Measurements from ENCODE around the gene TLE3. TPM values are rescaled to one million over a fixed set of nuclear protein-coding genes. Genes with fewer than 3 reads are reported as not detected.

TLE3 gene
- total and polyA plus RNA-seq, 2 of the 13 experiments (the other 11 are each of a cell fraction or from before 2014, with no cell fraction given): 11.9 to 13.8 TPM

DNA sequence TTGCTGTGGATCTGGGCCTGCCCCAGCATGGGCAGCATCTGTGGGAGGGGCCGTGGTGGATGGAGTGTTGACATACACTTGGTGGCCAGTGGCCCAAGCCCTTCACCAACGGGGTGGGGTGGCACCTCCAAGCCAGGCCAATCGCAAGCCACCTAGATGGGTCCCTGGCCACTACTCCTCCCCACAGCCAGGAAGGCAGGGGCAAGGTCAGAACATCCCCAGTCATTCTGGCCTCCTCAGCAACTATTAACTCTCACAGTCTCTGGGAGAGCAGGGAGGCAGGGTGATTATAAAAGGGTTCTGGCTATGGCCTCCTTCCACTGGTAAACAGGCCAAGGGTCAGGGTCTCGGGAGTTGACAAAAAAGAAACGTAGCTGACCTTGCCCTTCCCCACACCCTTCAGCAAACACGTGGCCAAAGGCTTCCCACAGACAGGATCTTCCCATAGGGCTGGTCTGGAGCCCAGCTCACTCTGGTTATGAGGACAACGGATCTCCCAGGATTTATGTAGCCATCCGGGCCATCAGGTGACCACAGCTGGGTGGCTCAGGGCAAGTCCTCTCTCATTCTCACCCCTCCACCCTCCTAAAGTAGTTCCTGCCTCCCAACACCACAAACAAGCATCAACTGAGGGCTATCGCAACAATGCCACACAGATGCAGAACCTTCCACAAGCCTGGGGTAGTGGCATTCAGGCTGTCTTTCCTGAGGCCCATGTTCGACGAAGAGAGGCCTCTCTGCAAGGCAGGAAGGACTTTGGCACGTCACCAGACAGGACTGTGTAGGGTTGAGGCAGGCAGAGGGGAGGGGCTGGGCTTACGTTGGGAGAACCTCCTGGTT is 18.9 kb downstream of the TLE3 start (continued):
- TF ChIP-seq, protein P1, sequence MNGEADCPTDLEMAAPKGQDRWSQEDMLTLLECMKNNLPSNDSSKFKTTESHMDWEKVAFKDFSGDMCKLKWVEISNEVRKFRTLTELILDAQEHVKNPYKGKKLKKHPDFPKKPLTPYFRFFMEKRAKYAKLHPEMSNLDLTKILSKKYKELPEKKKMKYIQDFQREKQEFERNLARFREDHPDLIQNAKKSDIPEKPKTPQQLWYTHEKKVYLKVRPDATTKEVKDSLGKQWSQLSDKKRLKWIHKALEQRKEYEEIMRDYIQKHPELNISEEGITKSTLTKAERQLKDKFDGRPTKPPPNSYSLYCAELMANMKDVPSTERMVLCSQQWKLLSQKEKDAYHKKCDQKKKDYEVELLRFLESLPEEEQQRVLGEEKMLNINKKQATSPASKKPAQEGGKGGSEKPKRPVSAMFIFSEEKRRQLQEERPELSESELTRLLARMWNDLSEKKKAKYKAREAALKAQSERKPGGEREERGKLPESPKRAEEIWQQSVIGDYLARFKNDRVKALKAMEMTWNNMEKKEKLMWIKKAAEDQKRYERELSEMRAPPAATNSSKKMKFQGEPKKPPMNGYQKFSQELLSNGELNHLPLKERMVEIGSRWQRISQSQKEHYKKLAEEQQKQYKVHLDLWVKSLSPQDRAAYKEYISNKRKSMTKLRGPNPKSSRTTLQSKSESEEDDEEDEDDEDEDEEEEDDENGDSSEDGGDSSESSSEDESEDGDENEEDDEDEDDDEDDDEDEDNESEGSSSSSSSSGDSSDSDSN (CRISPR knock-in tag; IDR thresholded peaks at IDR 0.05): peak; percentile 62
- TF ChIP-seq MAZ (IDR thresholded peaks at IDR 0.05; ENCODE audit: borderline replicate concordance, low read depth, low read length): no peak
- peak; percentile 79 for TF ChIP-seq MAZ (CRISPR knock-in tag; IDR thresholded peaks at IDR 0.05; ENCODE audit: low read depth)
- TF ChIP-seq, protein P2, sequence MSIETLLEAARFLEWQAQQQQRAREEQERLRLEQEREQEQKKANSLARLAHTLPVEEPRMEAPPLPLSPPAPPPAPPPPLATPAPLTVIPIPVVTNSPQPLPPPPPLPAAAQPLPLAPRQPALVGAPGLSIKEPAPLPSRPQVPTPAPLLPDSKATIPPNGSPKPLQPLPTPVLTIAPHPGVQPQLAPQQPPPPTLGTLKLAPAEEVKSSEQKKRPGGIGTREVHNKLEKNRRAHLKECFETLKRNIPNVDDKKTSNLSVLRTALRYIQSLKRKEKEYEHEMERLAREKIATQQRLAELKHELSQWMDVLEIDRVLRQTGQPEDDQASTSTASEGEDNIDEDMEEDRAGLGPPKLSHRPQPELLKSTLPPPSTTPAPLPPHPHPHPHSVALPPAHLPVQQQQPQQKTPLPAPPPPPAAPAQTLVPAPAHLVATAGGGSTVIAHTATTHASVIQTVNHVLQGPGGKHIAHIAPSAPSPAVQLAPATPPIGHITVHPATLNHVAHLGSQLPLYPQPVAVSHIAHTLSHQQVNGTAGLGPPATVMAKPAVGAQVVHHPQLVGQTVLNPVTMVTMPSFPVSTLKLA (IDR thresholded peaks at IDR 0.05): peak; percentile 52
- peak; percentile 50; the same call in 1 of the 2 replicates for TF ChIP-seq FOXC1 (CRISPR knock-in tag; IDR thresholded peaks at IDR 0.05; ENCODE audit: borderline replicate concordance)
- no peak for TF ChIP-seq ZNF546 (CRISPR knock-in tag; conservative IDR thresholded peaks at IDR 0.05)
- TF ChIP-seq, protein P3, sequence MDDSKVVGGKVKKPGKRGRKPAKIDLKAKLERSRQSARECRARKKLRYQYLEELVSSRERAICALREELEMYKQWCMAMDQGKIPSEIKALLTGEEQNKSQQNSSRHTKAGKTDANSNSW (CRISPR knock-in tag; IDR thresholded peaks at IDR 0.05; ENCODE audit: borderline replicate concordance): no peak
- TF ChIP-seq, protein P4, sequence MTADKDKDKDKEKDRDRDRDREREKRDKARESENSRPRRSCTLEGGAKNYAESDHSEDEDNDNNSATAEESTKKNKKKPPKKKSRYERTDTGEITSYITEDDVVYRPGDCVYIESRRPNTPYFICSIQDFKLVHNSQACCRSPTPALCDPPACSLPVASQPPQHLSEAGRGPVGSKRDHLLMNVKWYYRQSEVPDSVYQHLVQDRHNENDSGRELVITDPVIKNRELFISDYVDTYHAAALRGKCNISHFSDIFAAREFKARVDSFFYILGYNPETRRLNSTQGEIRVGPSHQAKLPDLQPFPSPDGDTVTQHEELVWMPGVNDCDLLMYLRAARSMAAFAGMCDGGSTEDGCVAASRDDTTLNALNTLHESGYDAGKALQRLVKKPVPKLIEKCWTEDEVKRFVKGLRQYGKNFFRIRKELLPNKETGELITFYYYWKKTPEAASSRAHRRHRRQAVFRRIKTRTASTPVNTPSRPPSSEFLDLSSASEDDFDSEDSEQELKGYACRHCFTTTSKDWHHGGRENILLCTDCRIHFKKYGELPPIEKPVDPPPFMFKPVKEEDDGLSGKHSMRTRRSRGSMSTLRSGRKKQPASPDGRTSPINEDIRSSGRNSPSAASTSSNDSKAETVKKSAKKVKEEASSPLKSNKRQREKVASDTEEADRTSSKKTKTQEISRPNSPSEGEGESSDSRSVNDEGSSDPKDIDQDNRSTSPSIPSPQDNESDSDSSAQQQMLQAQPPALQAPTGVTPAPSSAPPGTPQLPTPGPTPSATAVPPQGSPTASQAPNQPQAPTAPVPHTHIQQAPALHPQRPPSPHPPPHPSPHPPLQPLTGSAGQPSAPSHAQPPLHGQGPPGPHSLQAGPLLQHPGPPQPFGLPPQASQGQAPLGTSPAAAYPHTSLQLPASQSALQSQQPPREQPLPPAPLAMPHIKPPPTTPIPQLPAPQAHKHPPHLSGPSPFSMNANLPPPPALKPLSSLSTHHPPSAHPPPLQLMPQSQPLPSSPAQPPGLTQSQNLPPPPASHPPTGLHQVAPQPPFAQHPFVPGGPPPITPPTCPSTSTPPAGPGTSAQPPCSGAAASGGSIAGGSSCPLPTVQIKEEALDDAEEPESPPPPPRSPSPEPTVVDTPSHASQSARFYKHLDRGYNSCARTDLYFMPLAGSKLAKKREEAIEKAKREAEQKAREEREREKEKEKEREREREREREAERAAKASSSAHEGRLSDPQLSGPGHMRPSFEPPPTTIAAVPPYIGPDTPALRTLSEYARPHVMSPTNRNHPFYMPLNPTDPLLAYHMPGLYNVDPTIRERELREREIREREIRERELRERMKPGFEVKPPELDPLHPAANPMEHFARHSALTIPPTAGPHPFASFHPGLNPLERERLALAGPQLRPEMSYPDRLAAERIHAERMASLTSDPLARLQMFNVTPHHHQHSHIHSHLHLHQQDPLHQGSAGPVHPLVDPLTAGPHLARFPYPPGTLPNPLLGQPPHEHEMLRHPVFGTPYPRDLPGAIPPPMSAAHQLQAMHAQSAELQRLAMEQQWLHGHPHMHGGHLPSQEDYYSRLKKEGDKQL (CRISPR knock-in tag; IDR thresholded peaks at IDR 0.05; ENCODE audit: low read depth): peak; percentile 91
- peak; percentile 87 for TF ChIP-seq ZNF761 (CRISPR knock-in tag; conservative IDR thresholded peaks at IDR 0.05)
- TF ChIP-seq, protein P5, sequence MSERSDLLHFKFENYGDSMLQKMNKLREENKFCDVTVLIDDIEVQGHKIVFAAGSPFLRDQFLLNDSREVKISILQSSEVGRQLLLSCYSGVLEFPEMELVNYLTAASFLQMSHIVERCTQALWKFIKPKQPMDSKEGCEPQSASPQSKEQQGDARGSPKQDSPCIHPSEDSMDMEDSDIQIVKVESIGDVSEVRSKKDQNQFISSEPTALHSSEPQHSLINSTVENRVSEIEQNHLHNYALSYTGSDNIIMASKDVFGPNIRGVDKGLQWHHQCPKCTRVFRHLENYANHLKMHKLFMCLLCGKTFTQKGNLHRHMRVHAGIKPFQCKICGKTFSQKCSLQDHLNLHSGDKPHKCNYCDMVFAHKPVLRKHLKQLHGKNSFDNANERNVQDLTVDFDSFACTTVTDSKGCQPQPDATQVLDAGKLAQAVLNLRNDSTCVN (CRISPR knock-in tag; IDR thresholded peaks at IDR 0.05; ENCODE audit: borderline replicate concordance): no peak; the same call in none of the 2 replicates
- peak; percentile 48; the same call in 1 of the 2 replicates for TF ChIP-seq CBX5 (CRISPR knock-in tag; IDR thresholded peaks at IDR 0.05; ENCODE audit: borderline replicate concordance)
- TF ChIP-seq ZMYM2 (CRISPR knock-in tag; IDR thresholded peaks at IDR 0.05): 0 out of 2 replicates have a peak, but pooled peaks have one; percentile 66
- TF ChIP-seq, protein P6, sequence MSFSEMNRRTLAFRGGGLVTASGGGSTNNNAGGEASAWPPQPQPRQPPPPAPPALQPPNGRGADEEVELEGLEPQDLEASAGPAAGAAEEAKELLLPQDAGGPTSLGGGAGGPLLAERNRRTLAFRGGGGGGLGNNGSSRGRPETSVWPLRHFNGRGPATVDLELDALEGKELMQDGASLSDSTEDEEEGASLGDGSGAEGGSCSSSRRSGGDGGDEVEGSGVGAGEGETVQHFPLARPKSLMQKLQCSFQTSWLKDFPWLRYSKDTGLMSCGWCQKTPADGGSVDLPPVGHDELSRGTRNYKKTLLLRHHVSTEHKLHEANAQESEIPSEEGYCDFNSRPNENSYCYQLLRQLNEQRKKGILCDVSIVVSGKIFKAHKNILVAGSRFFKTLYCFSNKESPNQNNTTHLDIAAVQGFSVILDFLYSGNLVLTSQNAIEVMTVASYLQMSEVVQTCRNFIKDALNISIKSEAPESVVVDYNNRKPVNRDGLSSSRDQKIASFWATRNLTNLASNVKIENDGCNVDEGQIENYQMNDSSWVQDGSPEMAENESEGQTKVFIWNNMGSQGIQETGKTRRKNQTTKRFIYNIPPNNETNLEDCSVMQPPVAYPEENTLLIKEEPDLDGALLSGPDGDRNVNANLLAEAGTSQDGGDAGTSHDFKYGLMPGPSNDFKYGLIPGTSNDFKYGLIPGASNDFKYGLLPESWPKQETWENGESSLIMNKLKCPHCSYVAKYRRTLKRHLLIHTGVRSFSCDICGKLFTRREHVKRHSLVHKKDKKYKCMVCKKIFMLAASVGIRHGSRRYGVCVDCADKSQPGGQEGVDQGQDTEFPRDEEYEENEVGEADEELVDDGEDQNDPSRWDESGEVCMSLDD (CRISPR knock-in tag; IDR thresholded peaks at IDR 0.05; ENCODE audit: borderline replicate concordance): no peak
